Naive B cell (primary cell): Measurements from ENCODE around the gene PPP1R12B. TPM values are rescaled to one million over a fixed set of nuclear protein-coding genes. Genes with fewer than 3 reads are reported as not detected.
"Not testable (repeated sequence)": the region's sequence is repeated elsewhere in the genome, so short reads cannot be mapped to it uniquely, and the experiment has no call there.

Experiments
- ATAC-seq, 2 donors: fragments of 150-1000 bp; cut with Tn5 transposase; 2 replicates each; pipeline ENCODE4 v1.10.0; 2021; ENCODE audit warnings: low read depth in 2 of 2, mild to moderate bottlenecking in 2 of 2, moderate library complexity in 2 of 2
- DNase-seq: peaks from one replicate; pipeline ENCODE4 v3.0.0; 2022
- H3K27ac Mint-ChIP-seq, 6 donors: one replicate each; pipeline ENCODE4 v1.8.0; 2020 to 2022; ENCODE audit warnings: mild to moderate bottlenecking in 6 of 6, mixed read lengths in 6 of 6, moderate library complexity in 5 of 6, inconsistent platforms in 2 of 6
- H3K27me3 Mint-ChIP-seq, 3 donors: one replicate each; pipeline ENCODE4 v1.8.0; 2021 to 2022; ENCODE audit warnings: mixed read lengths in 3 of 3, mild to moderate bottlenecking in 1 of 3
- H3K36me3 Mint-ChIP-seq, 2 donors: one replicate each; pipeline ENCODE4 v1.8.0; 2020 to 2022; ENCODE audit warnings: mixed read lengths in 2 of 2, inconsistent platforms in 1 of 2, mild to moderate bottlenecking in 1 of 2
- H3K4me1 Mint-ChIP-seq, 3 donors: one replicate each; pipeline ENCODE4 v1.8.0; 2020 to 2022; ENCODE audit warnings: mixed read lengths in 3 of 3, inconsistent platforms in 1 of 3, mild to moderate bottlenecking in 1 of 3, moderate library complexity in 1 of 3
- H3K4me3 Mint-ChIP-seq, 8 donors: one replicate each; pipeline ENCODE4 v1.8.0; 2020 to 2022; ENCODE audit warnings: mild to moderate bottlenecking in 8 of 8, mixed read lengths in 8 of 8, moderate library complexity in 8 of 8, inconsistent platforms in 2 of 8
- H3K9me3 Mint-ChIP-seq, 7 donors: one replicate each; pipeline ENCODE4 v1.8.0; 2020 to 2022; ENCODE audit warnings: mixed read lengths in 7 of 7, mild to moderate bottlenecking in 5 of 7, inconsistent platforms in 2 of 7, moderate library complexity in 1 of 7
- polyA plus RNA-seq, 6 donors: library from polyadenylated mRNA; unstranded; fragments of 300-500 nt; fragmentation: Illumina TruSeq; gene quantifications; one replicate each; pipeline ENCODE4 v1.2.3, GENCODE V29; 2021; ENCODE audit warnings: low read depth in 6 of 6

Gene PPP1R12B
- polyA plus RNA-seq, 6 donors from 2014 or later, result 2.3 to 13.5 (median 6.6) TPM; not detected in 1

DNA sequence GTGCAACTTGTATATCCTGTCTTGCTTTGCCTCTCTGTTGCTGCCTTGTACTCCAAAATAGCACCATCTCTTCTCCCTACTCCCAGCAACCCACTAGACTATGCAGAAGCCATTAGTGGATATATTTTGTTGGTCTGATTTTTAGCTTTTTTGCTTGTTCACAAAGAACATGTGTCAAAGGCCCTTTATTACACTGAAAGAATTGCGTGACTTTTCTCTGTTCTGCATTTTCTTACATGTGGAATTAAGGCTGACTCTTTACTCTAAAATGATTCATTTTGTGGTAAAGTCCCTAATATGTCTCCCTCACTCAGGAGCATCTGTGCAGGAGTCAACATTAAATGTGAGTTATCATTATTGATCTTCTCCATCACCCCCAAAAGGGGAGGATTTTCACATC, 182.2 kb downstream of the PPP1R12B start:
- not testable (repeated sequence) for H3K27ac Mint-ChIP-seq, H3K36me3 Mint-ChIP-seq, H3K4me3 Mint-ChIP-seq, H3K9me3 Mint-ChIP-seq, DNase-seq, H3K27me3 Mint-ChIP-seq, ATAC-seq
- peaks cover 10 to 21% (median 20%) of the 10 kb centered on the region in 3 donors for H3K4me1 Mint-ChIP-seq

- DNase-seq (no peak), ATAC-seq (no peak)
- H3K27ac Mint-ChIP-seq, result peak overlapping the region in 1 of 6 donors; percentile 16
- H3K27me3 Mint-ChIP-seq, result no peaks in the 10 kb centered on the region
- no peak overlapping the region for H3K4me3 Mint-ChIP-seq
- H3K36me3 Mint-ChIP-seq, result peaks cover 0 to 4% of the 10 kb centered on the region in 2 donors
- H3K9me3 Mint-ChIP-seq, result no peaks in the 10 kb centered on the region
- peaks cover 10 to 20% (median 14%) of the 10 kb centered on the region in 3 donors for H3K4me1 Mint-ChIP-seq
Observed at GRCh38 chr1:202531472-202531811, 182.9 kb downstream of the PPP1R12B start.

DNA sequence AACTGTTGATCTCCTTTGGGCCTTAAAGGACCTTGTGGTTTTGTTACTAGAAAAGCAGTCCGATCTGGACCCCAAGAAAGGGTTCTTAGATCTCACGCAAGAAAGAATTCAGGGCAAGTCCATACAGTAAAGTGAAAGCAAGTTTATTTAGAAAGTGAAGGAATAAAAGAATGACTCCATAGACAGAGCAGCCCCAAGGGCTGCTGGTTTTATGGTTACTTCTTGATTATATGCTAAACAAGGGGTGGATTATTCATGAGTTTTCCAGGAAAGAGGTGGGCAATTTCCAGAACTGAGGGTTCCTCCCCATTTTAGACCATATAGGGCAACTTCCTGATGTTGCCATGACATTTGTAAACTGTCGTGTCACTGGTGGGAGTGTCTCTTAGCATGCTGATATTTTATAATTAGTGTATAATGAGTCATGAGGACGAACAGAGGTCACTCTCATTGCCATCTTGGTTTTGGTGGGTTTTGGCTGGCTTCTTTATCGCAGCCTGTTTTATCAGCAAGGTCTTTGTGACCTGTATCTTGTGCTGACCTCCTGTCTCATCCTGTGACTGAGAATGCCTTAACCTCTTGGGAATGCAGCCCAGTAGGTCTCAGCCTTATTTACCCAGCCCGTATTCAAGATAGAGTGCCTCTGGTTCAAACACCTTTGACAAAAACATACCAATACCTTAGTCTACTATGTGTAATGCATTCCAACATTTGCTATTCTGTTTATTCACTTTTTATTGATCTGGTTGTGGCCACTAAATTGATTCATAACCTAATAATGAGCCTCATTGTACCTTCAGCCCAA, 183.5 kb downstream of the PPP1R12B start:
- H3K4me3 Mint-ChIP-seq, DNase-seq, H3K9me3 Mint-ChIP-seq, ATAC-seq, H3K27me3 Mint-ChIP-seq, H3K36me3 Mint-ChIP-seq: not testable (repeated sequence)
- Mint-ChIP-seq H3K4me1 (peaks cover 10 to 20% (median 11%) of the 10 kb centered on the region in 3 donors), H3K27ac (peak overlapping the region in 2 of 6 donors; percentile 8 to 16)

DNA sequence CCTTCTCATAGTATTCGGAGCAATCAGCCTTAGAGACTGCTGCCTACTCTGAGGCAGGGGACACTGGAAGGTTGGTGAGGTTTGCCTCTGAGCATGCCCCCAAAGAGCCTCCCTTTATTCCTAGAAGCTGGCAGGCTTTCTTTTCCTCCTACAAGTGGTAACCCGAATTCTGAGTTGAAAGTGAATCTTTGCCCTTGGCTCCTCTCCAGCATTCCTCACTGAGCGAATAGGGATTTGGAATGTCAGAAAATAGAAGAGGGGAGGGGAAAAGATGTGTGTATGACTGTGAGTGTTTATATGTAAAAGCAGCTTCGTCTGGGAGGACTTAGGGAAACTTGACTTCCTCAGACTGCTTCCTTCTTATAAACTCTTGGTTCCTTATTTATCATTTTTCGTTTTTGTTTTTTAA, 190.7 kb downstream of the PPP1R12B start:
- not testable (repeated sequence) for DNase-seq, H3K9me3 Mint-ChIP-seq, H3K36me3 Mint-ChIP-seq, H3K27me3 Mint-ChIP-seq
- Mint-ChIP-seq H3K4me1 (peaks cover 13 to 23% (median 18%) of the 10 kb centered on the region in 3 donors), H3K27ac (peak overlapping the region in 3 of 6 donors; percentile 2 to 71 (median 28)), H3K4me3 (peak overlapping the region in 2 of 8 donors; percentile 17 to 41)
- ATAC-seq, result peak in 1 of 2 donors; percentile 21

DNA sequence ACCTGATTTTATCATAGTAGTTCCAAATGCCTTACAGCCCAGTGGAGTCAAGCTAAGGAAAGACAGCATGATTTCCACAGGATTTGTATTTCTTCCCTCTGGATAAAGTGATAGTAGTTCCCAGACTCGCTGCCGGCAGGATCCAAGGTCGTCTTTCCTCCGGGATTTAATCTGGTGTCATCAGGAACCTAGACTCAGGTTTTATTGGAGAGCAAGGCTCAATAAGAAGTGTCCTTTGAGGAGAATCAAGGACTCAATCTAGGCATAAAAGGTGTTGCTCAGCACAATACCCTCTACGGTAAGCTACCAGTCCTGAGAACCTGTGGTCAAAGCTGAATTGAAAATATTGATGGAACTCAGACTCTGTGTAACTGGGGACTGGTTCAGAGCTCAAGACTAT, 191.1 kb downstream of the PPP1R12B start:
- Mint-ChIP-seq H3K4me1 (peaks cover 13 to 23% (median 15%) of the 10 kb centered on the region in 3 donors), H3K27ac (peak overlapping the region in 1 of 6 donors; percentile 28)
- H3K27me3 Mint-ChIP-seq, H3K4me3 Mint-ChIP-seq, H3K36me3 Mint-ChIP-seq, H3K9me3 Mint-ChIP-seq, ATAC-seq, DNase-seq: not testable (repeated sequence)

DNA sequence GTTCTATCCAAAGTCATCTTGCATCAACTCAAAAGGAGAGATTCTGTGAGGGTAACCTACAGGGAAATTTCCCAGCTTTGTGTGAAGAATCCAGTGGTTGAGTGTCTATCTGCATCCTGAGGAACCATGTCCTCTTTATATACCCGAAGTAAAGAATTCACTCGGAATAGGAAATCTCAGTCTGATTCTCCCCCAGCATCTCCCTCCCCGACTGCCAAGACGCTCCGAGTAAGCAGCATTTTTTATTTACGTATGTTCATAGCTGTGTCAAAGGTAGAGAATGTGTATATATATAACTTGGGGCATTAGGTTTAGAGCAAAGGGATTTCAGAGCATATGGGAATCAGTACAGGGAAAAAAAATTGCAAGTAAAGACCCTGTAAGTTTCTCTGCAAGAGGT, 191.5 kb downstream of the PPP1R12B start:
- Mint-ChIP-seq H3K4me3 (no peak overlapping the region), H3K27me3 (no peaks in the 10 kb centered on the region), H3K4me1 (peaks cover 13 to 23% (median 15%) of the 10 kb centered on the region in 3 donors), H3K36me3 (peaks cover 0 to 4% of the 10 kb centered on the region in 2 donors), H3K9me3 (no peaks in the 10 kb centered on the region), H3K27ac (no peak overlapping the region)
- ATAC-seq (no peak), DNase-seq (no peak)

DNA sequence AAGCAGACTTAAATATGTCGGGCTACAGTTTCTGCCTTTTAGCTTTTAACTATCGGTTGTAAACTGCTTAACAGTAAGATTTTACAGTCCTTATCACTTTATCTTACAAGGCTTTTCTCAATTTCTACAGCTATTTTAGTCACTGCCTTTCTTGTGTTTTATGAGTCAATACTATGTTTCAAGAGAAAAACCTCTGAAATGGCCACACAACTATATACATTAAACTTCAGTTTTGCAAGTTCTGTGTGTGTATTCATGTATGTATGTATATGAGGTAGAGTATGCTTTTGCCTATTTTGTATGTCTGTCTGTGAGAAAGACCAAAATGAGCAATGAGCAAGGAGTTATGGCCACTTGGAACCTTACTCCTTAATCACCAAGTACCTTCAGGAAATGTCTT, 191.9 kb downstream of the PPP1R12B start:
- H3K27ac Mint-ChIP-seq, result peak overlapping the region in 1 of 6 donors; percentile 30
- H3K4me1 Mint-ChIP-seq, result peaks cover 13 to 23% (median 15%) of the 10 kb centered on the region in 3 donors
- no peaks in the 10 kb centered on the region for H3K27me3 Mint-ChIP-seq
- H3K9me3 Mint-ChIP-seq, result no peaks in the 10 kb centered on the region
- no peak overlapping the region for H3K4me3 Mint-ChIP-seq
- ATAC-seq (no peak), DNase-seq (no peak)
- H3K36me3 Mint-ChIP-seq, result peaks cover 0 to 3% of the 10 kb centered on the region in 2 donors

- Mint-ChIP-seq H3K4me1 (peaks cover 16 to 23% (median 18%) of the 10 kb centered on the region in 3 donors), H3K27ac (peak overlapping the region in 1 of 6 donors; percentile 12)
- H3K9me3 Mint-ChIP-seq, ATAC-seq, H3K36me3 Mint-ChIP-seq, H3K27me3 Mint-ChIP-seq, H3K4me3 Mint-ChIP-seq, DNase-seq: not testable (repeated sequence)
Observed at GRCh38 chr1:202540858-202541257, 192.4 kb downstream of the PPP1R12B start.

DNA sequence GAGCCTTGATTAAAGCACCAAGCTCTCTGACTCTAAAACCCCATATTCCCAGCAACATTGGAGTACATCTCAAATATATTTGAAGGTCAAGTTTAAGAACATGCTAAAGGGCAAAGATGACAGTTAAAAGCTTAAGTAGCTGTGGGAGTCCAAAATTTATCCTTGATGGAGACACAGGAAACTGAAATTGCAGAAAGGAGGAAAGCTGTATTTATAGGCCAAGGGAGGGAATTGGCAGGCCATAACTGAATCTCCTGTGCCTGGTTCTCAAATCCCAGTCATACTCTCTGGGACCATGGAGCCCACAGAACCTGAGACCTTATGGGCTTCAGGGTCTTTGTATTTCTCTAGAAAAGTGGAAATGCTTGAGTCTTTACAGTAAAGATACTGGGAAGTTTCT, 193.9 kb downstream of the PPP1R12B start:
- H3K4me3 Mint-ChIP-seq, ATAC-seq, H3K9me3 Mint-ChIP-seq, H3K36me3 Mint-ChIP-seq, H3K27me3 Mint-ChIP-seq, H3K27ac Mint-ChIP-seq, DNase-seq: not testable (repeated sequence)
- H3K4me1 Mint-ChIP-seq, result peaks cover 27 to 29% (median 28%) of the 10 kb centered on the region in 3 donors

DNA sequence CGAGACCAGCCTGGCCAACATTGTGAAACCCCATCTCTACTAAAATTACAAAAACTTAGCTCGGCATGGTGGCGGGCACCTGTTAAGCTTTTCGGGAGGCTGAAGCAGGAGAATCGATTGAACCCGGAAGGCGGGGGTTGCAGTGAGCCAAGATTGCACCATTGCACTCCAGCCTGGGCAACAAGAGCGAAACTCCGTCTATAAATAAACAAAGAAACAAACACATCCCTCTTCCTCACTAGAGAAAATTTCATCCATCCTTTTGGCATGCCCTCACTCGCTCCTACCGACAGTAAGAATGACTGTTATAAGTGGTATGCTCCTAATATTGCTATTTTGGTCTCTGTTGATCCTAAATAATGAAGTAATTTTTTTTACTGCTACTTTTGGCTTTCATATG, 195.0 kb downstream of the PPP1R12B start:
- peaks cover 24 to 29% (median 26%) of the 10 kb centered on the region in 3 donors for H3K4me1 Mint-ChIP-seq
- ATAC-seq, H3K9me3 Mint-ChIP-seq, H3K4me3 Mint-ChIP-seq, H3K27ac Mint-ChIP-seq, DNase-seq, H3K27me3 Mint-ChIP-seq, H3K36me3 Mint-ChIP-seq: not testable (repeated sequence)

DNA sequence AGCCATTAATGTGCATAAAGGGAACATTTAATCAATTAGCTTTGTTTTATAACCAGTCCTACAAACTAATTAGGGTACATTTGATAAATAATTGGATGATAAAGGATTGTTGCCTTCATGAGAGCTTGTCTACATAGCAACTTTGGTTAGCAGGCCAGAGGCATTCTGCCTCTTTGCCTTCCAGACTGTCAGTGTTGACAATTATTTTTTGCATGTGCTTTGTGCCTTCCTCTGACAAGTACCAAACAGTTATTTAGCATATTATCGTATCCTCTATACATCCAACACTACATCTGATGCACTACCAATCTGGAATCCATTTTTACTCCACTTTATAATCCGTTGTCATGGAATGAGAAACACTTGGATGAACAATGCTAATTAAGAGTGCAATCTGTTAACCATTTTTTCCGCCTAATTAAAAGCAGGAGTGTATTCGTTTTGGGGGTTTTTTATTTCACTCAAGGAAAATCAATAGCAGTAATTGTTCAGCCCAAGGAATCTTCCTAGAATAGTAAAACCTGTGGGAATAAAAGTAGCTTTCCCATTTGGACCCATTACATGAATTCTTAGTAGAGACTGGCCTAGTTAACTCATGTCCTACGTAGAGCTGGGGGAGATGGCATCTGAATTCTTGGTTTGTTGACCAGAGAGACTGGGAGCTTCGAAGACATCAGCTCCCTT, 196.4 kb downstream of the PPP1R12B start:
- H3K4me1 Mint-ChIP-seq, result peaks cover 11 to 16% (median 16%) of the 10 kb centered on the region in 3 donors
- not testable (repeated sequence) for DNase-seq, H3K27ac Mint-ChIP-seq, H3K27me3 Mint-ChIP-seq, ATAC-seq, H3K9me3 Mint-ChIP-seq, H3K36me3 Mint-ChIP-seq, H3K4me3 Mint-ChIP-seq

GRCh38 chr1:202545647-202546303, 197.3 kb downstream of the PPP1R12B start:
- Mint-ChIP-seq H3K27ac (peak overlapping the region in 2 of 6 donors; percentile 23 to 69), H3K4me1 (peaks cover 6 to 16% (median 13%) of the 10 kb centered on the region in 3 donors)
- not testable (repeated sequence) for H3K9me3 Mint-ChIP-seq, DNase-seq, H3K36me3 Mint-ChIP-seq, ATAC-seq, H3K4me3 Mint-ChIP-seq, H3K27me3 Mint-ChIP-seq

GRCh38 chr1:202546377-202546776, 197.9 kb downstream of the PPP1R12B start:
- Mint-ChIP-seq H3K4me1 (peaks cover 6 to 16% (median 13%) of the 10 kb centered on the region in 3 donors), H3K27ac (peak overlapping the region in 1 of 6 donors; percentile 52)
- not testable (repeated sequence) for ATAC-seq, DNase-seq, H3K36me3 Mint-ChIP-seq, H3K4me3 Mint-ChIP-seq, H3K27me3 Mint-ChIP-seq, H3K9me3 Mint-ChIP-seq
